Measurements from ENCODE around the gene DNAJC1. TPM values are rescaled to one million over a fixed set of nuclear protein-coding genes. Genes with fewer than 3 reads are reported as not detected.

Gene DNAJC1
- total and polyA plus RNA-seq, 11 donors, result 9.5 to 68.4 (median 14.1) TPM

- DNase-seq, result no peak
- Histone ChIP-seq H3K36me3 (no peaks in the 10 kb centered on the region), H3K27ac (no peak overlapping the region), H3K4me1 (no peaks in the 10 kb centered on the region), H3K9me3 (peaks cover 0 to 2% (median 0%) of the 10 kb centered on the region in 12 donors), H3K27me3 (no peaks in the 10 kb centered on the region), H3K4me3 (no peak overlapping the region)
- 78 to 93% (median 88%) methylated on average over 3 of the region's 3 CpGs for WGBS, 4 donors
- ATAC-seq, result no peak
- TF ChIP-seq CTCF (IDR thresholded peaks at IDR 0.05), result no peak
- no peak for TF ChIP-seq POLR2A (IDR thresholded peaks at IDR 0.05)
- intact Hi-C loops (cut with DNase I), result no loop called here
These were observed 195.0 kb downstream of the DNAJC1 start for GRCh38 chr10:21808550-21808949.

GRCh38 chr10:21807180-21807579 is 196.3 kb downstream of the DNAJC1 start:
- Histone ChIP-seq H3K4me3 (no peak overlapping the region), H3K4me1 (no peaks in the 10 kb centered on the region), H3K36me3 (no peaks in the 10 kb centered on the region), H3K27me3 (no peaks in the 10 kb centered on the region), H3K9me3 (no peaks in the 10 kb centered on the region), H3K27ac (no peak overlapping the region)
- WGBS, 4 donors, result 72 to 82% (median 76%) methylated on average over 5 of the region's 5 CpGs
- DNase-seq, result no peak
- intact Hi-C loops (cut with DNase I), result no loop called here
- no peak for ATAC-seq
- TF ChIP-seq CTCF (IDR thresholded peaks at IDR 0.05) (no peak), POLR2A (IDR thresholded peaks at IDR 0.05) (no peak)

- intact Hi-C loops (cut with DNase I), result no loop called here
- H3K9me3 ChIP-seq, result no peaks in the 10 kb centered on the region
- no peak overlapping the region for H3K27ac ChIP-seq
- ATAC-seq (no peak), DNase-seq (no peak)
- no peaks in the 10 kb centered on the region for H3K27me3 ChIP-seq
- no peak overlapping the region for H3K4me3 ChIP-seq
- peaks cover 0 to 2% (median 0%) of the 10 kb centered on the region in 12 donors for H3K4me1 ChIP-seq
- H3K36me3 ChIP-seq, result no peaks in the 10 kb centered on the region
- no peak for TF ChIP-seq POLR2A (IDR thresholded peaks at IDR 0.05)
- TF ChIP-seq CTCF (IDR thresholded peaks at IDR 0.05), result no peak
- 0 to 55% (median 0%) methylated on average over 1 of the region's 1 CpG for WGBS, 4 donors
These were observed 200.2 kb downstream of the DNAJC1 start for GRCh38 chr10:21803374-21803773.

GRCh38 chr10:21801609-21802008 is 201.9 kb downstream of the DNAJC1 start:
- H3K4me3 ChIP-seq, result no peak overlapping the region
- ATAC-seq (no peak), DNase-seq (no peak)
- TF ChIP-seq POLR2A (IDR thresholded peaks at IDR 0.05) (no peak), CTCF (IDR thresholded peaks at IDR 0.05) (no peak)
- no peaks in the 10 kb centered on the region for H3K27me3 ChIP-seq
- no peak overlapping the region for H3K27ac ChIP-seq
- H3K9me3 ChIP-seq, result no peaks in the 10 kb centered on the region
- intact Hi-C loops (cut with DNase I), result no loop called here
- H3K4me1 ChIP-seq, result peaks cover 0 to 5% (median 0%) of the 10 kb centered on the region in 12 donors
- peaks cover 0 to 5% (median 0%) of the 10 kb centered on the region in 9 donors for H3K36me3 ChIP-seq
- 97 to 99% (median 98%) methylated on average over 5 of the region's 5 CpGs for WGBS, 4 donors
